K562 (cell line): ENCODE data around the gene MAPK8IP1. TPM values are rescaled to one million over a fixed set of nuclear protein-coding genes. Genes with fewer than 3 reads are reported as not detected.
A peak's percentile ranks its signal among the peaks of the same experiment; 100 is the strongest.

Experiments
- BHLHE40 ChIP-seq: IDR thresholded peaks from 2 replicates; pipeline ENCODE4 v1.6.1; 2011; ENCODE audit warnings: low read length, improper control_type of control experiment
- CREB3L1 ChIP-seq: fragments of 450-650 bp; IDR thresholded peaks from 2 replicates; pipeline ENCODE4 v1.6.1; 2014; ENCODE audit warnings: low read depth, mild to moderate bottlenecking, moderate library complexity, borderline replicate concordance
- DNMT1 ChIP-seq: fragments of 450-650 bp; IDR thresholded peaks from 2 replicates; pipeline ENCODE4 v1.6.1; 2016; ENCODE audit warnings: antibody characterized with exemption, mild to moderate bottlenecking
- ETV1 ChIP-seq: fragments of 450-650 bp; conservative IDR thresholded peaks from 2 replicates; pipeline ENCODE4 v1.6.1; 2016; ENCODE audit warnings: missing genetic modification characterization, control low read depth, low read depth, missing compliant biosample characterization
- HDAC6 ChIP-seq: IDR thresholded peaks from 2 replicates; pipeline ENCODE4 v1.6.1; 2012; ENCODE audit warnings: low read depth, mild to moderate bottlenecking, control low read depth, inconsistent platforms, low read length, moderate library complexity
- RAD21 ChIP-seq, 2 experiments: fragments of 250-450 bp in 1 of 2; fragments of 450-650 bp in 1 of 2; sonication (Bioruptor Pico) in 1 of 2; formaldehyde crosslinking in 1 of 2; IDR thresholded peaks in 1 of 2; conservative IDR thresholded peaks in 1 of 2; 2 replicates each; pipeline versions ENCODE4 v1.4.0 to v1.8.0; 2020 to 2022; ENCODE audit warnings: mild to moderate bottlenecking in 2 of 2, moderate library complexity in 1 of 2
- RBM22 ChIP-seq: fragments of 200-400 bp; formaldehyde crosslinking; IDR thresholded peaks from 2 replicates; pipeline ENCODE4 v1.6.1; 2018; ENCODE audit warnings: low read length, low read depth; ENCODE audit not compliant: poor library complexity, severe bottlenecking
- SIRT6 ChIP-seq: IDR thresholded peaks from one replicate; pipeline ENCODE4 v1.6.1; 2012; ENCODE audit warnings: low read depth, mild to moderate bottlenecking, control low read depth, inconsistent platforms, low read length, moderate library complexity
- SMAD4 ChIP-seq: fragments of 250-450 bp; sonication (Bioruptor Pico); conservative IDR thresholded peaks from 2 replicates; pipeline ENCODE4 v1.8.0; 2021; ENCODE audit warnings: inconsistent platforms, mild to moderate bottlenecking, moderate library complexity
- TFAM ChIP-seq: fragments of 250-450 bp; sonication (Bioruptor Pico); conservative IDR thresholded peaks from 2 replicates; pipeline ENCODE4 v1.5.0; 2021; ENCODE audit warnings: mild to moderate bottlenecking, moderate library complexity
- ZBTB26 ChIP-seq: fragments of 450-650 bp; formaldehyde crosslinking; IDR thresholded peaks from 2 replicates; pipeline ENCODE4 v1.4.0; 2022; ENCODE audit warnings: missing genetic modification characterization
- ZC3H11A ChIP-seq: IDR thresholded peaks from 2 replicates; pipeline ENCODE4 v1.6.1; 2012; ENCODE audit warnings: low read depth, low read length, improper control_type of control experiment
- ZC3H4 ChIP-seq: sonication (generic); formaldehyde crosslinking; IDR thresholded peaks from 2 replicates; pipeline ENCODE4 v1.9.0; 2021; ENCODE audit warnings: missing genetic modification reagents, borderline replicate concordance
- ZNF23 ChIP-seq: fragments of 250-450 bp; sonication (Bioruptor Pico); IDR thresholded peaks from 2 replicates; pipeline ENCODE4 v1.4.0; 2020; ENCODE audit warnings: mild to moderate bottlenecking
- ZNF384 ChIP-seq: IDR thresholded peaks from 2 replicates; pipeline ENCODE4 v1.6.1; 2012; ENCODE audit warnings: low read depth, low read length, improper control_type of control experiment
- ZNF518B ChIP-seq: fragments of 250-450 bp; sonication (Bioruptor Pico); IDR thresholded peaks from 2 replicates; pipeline ENCODE4 v1.5.0; 2021; ENCODE audit warnings: mild to moderate bottlenecking, moderate library complexity
- ZNF584 ChIP-seq: fragments of 200-800 bp; sonication (Bioruptor generic); IDR thresholded peaks from 2 replicates; pipeline ENCODE4 v1.6.1; 2016; ENCODE audit warnings: low read depth, mild to moderate bottlenecking, missing genetic modification characterization, missing compliant biosample characterization
- ZNF778 ChIP-seq: fragments of 450-650 bp; formaldehyde crosslinking; IDR thresholded peaks from 2 replicates; pipeline ENCODE4 v1.4.0; 2020; ENCODE audit warnings: mild to moderate bottlenecking, moderate library complexity
- ZNF780A ChIP-seq: fragments of 250-450 bp; sonication (Bioruptor Pico); IDR thresholded peaks from 2 replicates; pipeline ENCODE4 v1.5.0; 2021; ENCODE audit warnings: mild to moderate bottlenecking
- polyA plus RNA-seq, 8 experiments: library from polyadenylated mRNA; depleted of rRNA in 4 of 8; stranded (reverse) in 5 of 8; unstranded in 3 of 8; fragments of >200 nt; fragmentation: Nextera tagmentation in 2 of 8; fragmentation: Illumina TruSeq in 1 of 8; extraction: Ambion mirVana in 2 of 8; extraction: Trizol in 1 of 8; gene quantifications; 2 replicates each; pipeline versions ENCODE4 v1.2.1 to v1.2.3, GENCODE V29; 2011 to 2014; ENCODE audit warnings: inconsistent platforms in 1 of 8, missing spikeins in 1 of 8
- total RNA-seq, 7 experiments: library from RNA; depleted of rRNA in 6 of 7; stranded (reverse); fragments of >200 nt in 6 of 7; fragmentation: Illumina TruSeq in 2 of 7; extraction: Trizol in 2 of 7; gene quantifications; 2 replicates each; pipeline versions ENCODE4 v1.2.1 to v1.2.3, GENCODE V29; 2011 to 2021; ENCODE audit warnings: low replicate concordance in 1 of 7
- TF ChIP-seq, protein P1 (sequence below): fragments of 250-450 bp; sonication (Bioruptor Pico); IDR thresholded peaks from 2 replicates; pipeline ENCODE4 v1.8.0; 2021; ENCODE audit warnings: mild to moderate bottlenecking, moderate library complexity

Gene MAPK8IP1
- total and polyA plus RNA-seq, 9 of the 15 experiments (the other 6 are each of a cell fraction or from before 2014, with no cell fraction given): 0.13 to 6.9 (median 2.5) TPM

- TF ChIP-seq CREB3L1 (peak; percentile 21; the same call in 1 of the 2 replicates), SMAD4 (CRISPR knock-in tag) (peak; percentile 84), TFAM (CRISPR knock-in tag) (no peak), ZNF778 (no peak), RAD21 (CRISPR knock-in tag; conservative IDR thresholded peaks at IDR 0.05 in 1 of 2, IDR thresholded peaks at IDR 0.05 in 1 of 2) (no peak), ETV1 (tag) (no peak), ZNF384 (no peak), BHLHE40 (peak; percentile 100), RBM22 (peak; percentile 57), ZBTB26 (no peak), ZC3H11A (no peak), HDAC6 (no peak), ZNF518B (CRISPR knock-in tag) (no peak), ZC3H4 (CRISPR knock-in tag) (no peak), ZNF23 (CRISPR knock-in tag) (no peak), DNMT1 (no peak), SIRT6 (no peak), ZNF780A (CRISPR knock-in tag) (no peak), ZNF584 (CRISPR knock-in tag) (no peak)
- TF ChIP-seq, protein P1, sequence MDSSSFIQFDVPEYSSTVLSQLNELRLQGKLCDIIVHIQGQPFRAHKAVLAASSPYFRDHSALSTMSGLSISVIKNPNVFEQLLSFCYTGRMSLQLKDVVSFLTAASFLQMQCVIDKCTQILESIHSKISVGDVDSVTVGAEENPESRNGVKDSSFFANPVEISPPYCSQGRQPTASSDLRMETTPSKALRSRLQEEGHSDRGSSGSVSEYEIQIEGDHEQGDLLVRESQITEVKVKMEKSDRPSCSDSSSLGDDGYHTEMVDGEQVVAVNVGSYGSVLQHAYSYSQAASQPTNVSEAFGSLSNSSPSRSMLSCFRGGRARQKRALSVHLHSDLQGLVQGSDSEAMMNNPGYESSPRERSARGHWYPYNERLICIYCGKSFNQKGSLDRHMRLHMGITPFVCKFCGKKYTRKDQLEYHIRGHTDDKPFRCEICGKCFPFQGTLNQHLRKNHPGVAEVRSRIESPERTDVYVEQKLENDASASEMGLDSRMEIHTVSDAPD: no peak
Observed at GRCh38 chr11:45846974-45847910, 38.2 kb upstream of the MAPK8IP1 start, which contains the start of gene CRY2 (continued).
